H1 (cell line): Measurements from ENCODE around the gene LRRC55. TPM values are rescaled to one million over a fixed set of nuclear protein-coding genes. Genes with fewer than 3 reads are reported as not detected.

ENCODE experiments used
- CTCF ChIA-PET: fragments of 300-600 bp; sonication (Branson Sonifier 250); formaldehyde crosslinking; loops from one replicate; lab custom pipeline; 2021; ENCODE audit not compliant: partially characterized antibody; lab: Charles Lee
- POLR2A ChIA-PET: fragments of 300-600 bp; sonication (Branson Sonifier 250); formaldehyde crosslinking; loops from one replicate; lab custom pipeline; 2021; ENCODE audit warnings: inconsistent platforms; ENCODE audit not compliant: partially characterized antibody; lab: Charles Lee
- DNase-seq, 2 experiments: peaks; one replicate each; pipeline versions ENCODE4 v3.0.0 to v3.0.0-alpha.2; 2010 to 2022; ENCODE audit warnings: low spot score in 2 of 2, low read depth in 1 of 2, mixed read lengths in 1 of 2
- FAIRE-seq: peaks from 2 replicates; lab custom pipeline; 2011; peaks lifted over from hg19 to GRCh38; lab: Jason Lieb, UNC
- H2AFZ ChIP-seq: 2 replicates; pipeline ENCODE4 v1.8.1; 2012; ENCODE audit warnings: low read length, inconsistent platforms
- H2AK5ac ChIP-seq: 2 replicates; pipeline ENCODE4 v1.6.1; 2013; ENCODE audit warnings: low read depth, low read length
- H2BK120ac ChIP-seq: replicated peaks from 2 replicates; pipeline ENCODE3; 2013; ENCODE audit warnings: low read depth, low read length, inconsistent platforms
- H2BK12ac ChIP-seq: 2 replicates; pipeline ENCODE4 v1.6.1; 2013; ENCODE audit warnings: low read depth, low read length
- H2BK15ac ChIP-seq: 2 replicates; pipeline ENCODE4 v1.6.1; 2013; ENCODE audit warnings: low read length
- H2BK20ac ChIP-seq: 2 replicates; pipeline ENCODE4 v1.6.1; 2013; ENCODE audit warnings: low read length
- H2BK5ac ChIP-seq: 2 replicates; pipeline ENCODE4 v1.6.1; 2013; ENCODE audit warnings: low read depth, low read length
- H3K14ac ChIP-seq: 2 replicates; pipeline ENCODE4 v1.6.1; 2013; ENCODE audit warnings: inconsistent platforms; ENCODE audit not compliant: insufficient read length
- H3K18ac ChIP-seq: 2 replicates; pipeline ENCODE4 v1.6.1; 2013; ENCODE audit warnings: low read length; ENCODE audit errors: extremely low read depth
- H3K23ac ChIP-seq: 2 replicates; pipeline ENCODE4 v1.6.1; 2013; ENCODE audit warnings: inconsistent platforms; ENCODE audit not compliant: insufficient read length
- H3K23me2 ChIP-seq: 2 replicates; pipeline ENCODE4 v1.6.1; 2013; ENCODE audit warnings: low read depth, low read length
- H3K27ac ChIP-seq: 2 replicates; pipeline ENCODE4 v1.6.1; 2011; ENCODE audit warnings: low read depth, low read length, inconsistent platforms
- H3K27me3 ChIP-seq, 4 experiments: replicated peaks in 1 of 4; 1 replicate in 1 of 4; 2 replicates in 3 of 4; pipeline versions ENCODE4 v1.6.1 to v1.8.1; 2011 to 2013; ENCODE audit warnings: low read length in 3 of 4, mild to moderate bottlenecking in 3 of 4, inconsistent platforms in 2 of 4, mixed read lengths in 2 of 4, moderate library complexity in 1 of 4; ENCODE audit not compliant: control insufficient read depth in 3 of 4, insufficient read depth in 3 of 4; ENCODE audit errors: extremely low read depth in 1 of 4
- H3K36me3 ChIP-seq, 4 experiments: 2 replicates each; pipeline versions ENCODE4 v1.6.1 to v1.8.1; 2011 to 2013; ENCODE audit warnings: mild to moderate bottlenecking in 4 of 4, low read length in 3 of 4, moderate library complexity in 2 of 4, control low read depth in 1 of 4, inconsistent platforms in 1 of 4; ENCODE audit not compliant: insufficient read depth in 4 of 4, control insufficient read depth in 2 of 4
- H3K4ac ChIP-seq: replicated peaks from 2 replicates; pipeline ENCODE3; 2013; ENCODE audit warnings: low read length, low read depth, mixed read lengths, inconsistent platforms; ENCODE audit not compliant: insufficient read length
- H3K4me1 ChIP-seq, 4 experiments: replicated peaks in 1 of 4; 1 replicate in 1 of 4; 2 replicates in 3 of 4; pipeline versions ENCODE4 v1.6.1 to v1.8.1; 2011 to 2013; ENCODE audit warnings: low read length in 3 of 4, inconsistent platforms in 2 of 4, mixed read lengths in 1 of 4; ENCODE audit not compliant: insufficient read depth in 4 of 4, control insufficient read depth in 3 of 4
- H3K4me2 ChIP-seq, 2 experiments: 2 replicates each; pipeline versions ENCODE4 v1.6.1 to v1.8.1; 2011 to 2013; ENCODE audit warnings: low read depth in 2 of 2, low read length in 2 of 2, control low read depth in 1 of 2, inconsistent platforms in 1 of 2, mild to moderate bottlenecking in 1 of 2; ENCODE audit not compliant: insufficient read depth in 1 of 2
- H3K4me3 ChIP-seq, 4 experiments: fragments of 200-600, 300-600 bp in 1 of 4; sonication (generic), shearing (Covaris generic), sonication (Bioruptor Twin) in 1 of 4; 2 replicates each; pipeline versions ENCODE4 v1.5.1 to v1.8.1; 2011 to 2016; ENCODE audit warnings: low read length in 4 of 4, low read depth in 3 of 4, control low read depth in 2 of 4, inconsistent platforms in 2 of 4, mild to moderate bottlenecking in 2 of 4, mixed read lengths in 1 of 4, moderate library complexity in 1 of 4; ENCODE audit not compliant: insufficient read depth in 2 of 4; ENCODE audit errors: extremely low read depth in 1 of 4
- H3K56ac ChIP-seq: replicated peaks from 2 replicates; pipeline ENCODE3; 2013; ENCODE audit warnings: low read depth, mild to moderate bottlenecking, mixed read lengths, low read length, inconsistent platforms; ENCODE audit not compliant: insufficient read length
- H3K79me1 ChIP-seq: 2 replicates; pipeline ENCODE4 v1.6.1; 2013; ENCODE audit warnings: low read depth, low read length, control low read depth
- H3K79me2 ChIP-seq, 2 experiments: 2 replicates each; pipeline versions ENCODE4 v1.6.1 to v1.8.1; 2012 to 2013; ENCODE audit warnings: low read length in 2 of 2, mild to moderate bottlenecking in 2 of 2, inconsistent platforms in 1 of 2; ENCODE audit not compliant: insufficient read depth in 2 of 2, control insufficient read depth in 1 of 2
- H3K9ac ChIP-seq, 4 experiments: replicated peaks in 1 of 4; 1 replicate in 1 of 4; 2 replicates in 3 of 4; pipeline versions ENCODE4 v1.6.1 to v1.8.1; 2011 to 2013; ENCODE audit warnings: low read depth in 3 of 4, low read length in 3 of 4, control low read depth in 2 of 4, mild to moderate bottlenecking in 2 of 4, moderate library complexity in 2 of 4, inconsistent platforms in 1 of 4; ENCODE audit errors: extremely low read depth in 1 of 4
- H3K9me3 ChIP-seq, 2 experiments: 2 replicates each; pipeline versions ENCODE4 v1.6.1 to v1.8.1; 2012 to 2013; ENCODE audit warnings: mild to moderate bottlenecking in 2 of 2, moderate library complexity in 2 of 2, control low read depth in 1 of 2, inconsistent platforms in 1 of 2, low read depth in 1 of 2, low read length in 1 of 2, mixed read lengths in 1 of 2; ENCODE audit not compliant: insufficient read depth in 2 of 2
- H4K20me1 ChIP-seq, 2 experiments: replicated peaks in 1 of 2; 2 replicates each; pipeline versions ENCODE3 to v1.8.1; 2011 to 2013; ENCODE audit warnings: inconsistent platforms in 2 of 2, low read length in 2 of 2, mild to moderate bottlenecking in 1 of 2; ENCODE audit not compliant: insufficient read depth in 2 of 2, control insufficient read depth in 1 of 2
- H4K5ac ChIP-seq: 2 replicates; pipeline ENCODE4 v1.6.1; 2013; ENCODE audit warnings: low read length, low read depth, mixed read lengths, inconsistent platforms; ENCODE audit not compliant: insufficient read length
- H4K8ac ChIP-seq: 2 replicates; pipeline ENCODE4 v1.8.0; 2013; ENCODE audit warnings: mild to moderate bottlenecking, moderate library complexity, low read length, inconsistent platforms; ENCODE audit not compliant: insufficient read depth; ENCODE audit errors: extremely low read depth
- H4K91ac ChIP-seq: replicated peaks from 2 replicates; pipeline ENCODE3; 2013; ENCODE audit warnings: low read length, mixed read lengths, inconsistent platforms; ENCODE audit not compliant: insufficient read length
- CHD1 ChIP-seq: IDR thresholded peaks from 2 replicates; pipeline ENCODE4 v1.6.1; 2012; ENCODE audit warnings: low read depth, low read length, improper control_type of control experiment
- GTF2F1 ChIP-seq: IDR thresholded peaks from 2 replicates; pipeline ENCODE4 v1.6.1; 2012; ENCODE audit warnings: low read depth, low read length, improper control_type of control experiment, borderline replicate concordance
- HDAC6 ChIP-seq: IDR thresholded peaks from one replicate; pipeline ENCODE4 v1.7.1; 2012; ENCODE audit warnings: low read depth, mild to moderate bottlenecking, inconsistent platforms, low read length, moderate library complexity
- MAFK ChIP-seq: IDR thresholded peaks from 2 replicates; pipeline ENCODE4 v1.6.1; 2012; ENCODE audit warnings: low read depth, mild to moderate bottlenecking, improper control_type of control experiment, low read length
- POU5F1 ChIP-seq: IDR thresholded peaks from 2 replicates; pipeline ENCODE4 v1.6.1; 2011; ENCODE audit warnings: low read depth, mild to moderate bottlenecking, low read length, moderate library complexity
- WGBS, 2 experiments: shearing (Covaris generic) in 1 of 2; methylation state at CpG; one replicate each; pipeline versions ENCODE4 v1.1.6 to v1.1.7; 2013 to 2015; ENCODE audit warnings: low lambda C conversion rate in 2 of 2, mixed read lengths in 2 of 2, inconsistent platforms in 1 of 2, low coverage in 1 of 2, missing lambda C conversion rate in 1 of 2; ENCODE audit not compliant: insufficient replicate concordance in 2 of 2, insufficient coverage in 1 of 2, insufficient read length in 1 of 2; ENCODE audit errors: extremely low coverage in 1 of 2, missing lambda C conversion rate in 1 of 2; 5-methylcytosine and 5-hydroxymethylcytosine counted together
- polyA plus RNA-seq, 7 experiments: library from polyadenylated mRNA; depleted of rRNA in 3 of 7; stranded (reverse) in 5 of 7; unstranded in 2 of 7; fragments of >200 nt in 5 of 7; fragments of 200-250 nt in 2 of 7; gene quantifications; 1 replicate in 5 of 7; 2 replicates in 1 of 7; 4 replicates in 1 of 7; pipeline versions ENCODE4 v1.2.1 to v1.2.3, GENCODE V29; 2011 to 2013; ENCODE audit warnings: missing spikeins in 2 of 7, mixed read lengths in 2 of 7
- total RNA-seq: library from RNA; stranded (reverse); fragmentation: NEBNext Ultra II Directional; extraction: Animal tissue kit (Norgen Biotek cat#: 25700); gene quantifications from 2 replicates; pipeline ENCODE4 v1.2.1, GENCODE V29; 2021
- TF ChIP-seq, protein P1 (sequence below): IDR thresholded peaks from 2 replicates; pipeline ENCODE4 v1.6.1; 2012; ENCODE audit warnings: low read length, inconsistent platforms

LRRC55 gene
- total and polyA plus RNA-seq, 2 of the 8 experiments (the other 6 are each of a cell fraction or from before 2014, with no cell fraction given): 0.62 to 1.1 TPM

DNA sequence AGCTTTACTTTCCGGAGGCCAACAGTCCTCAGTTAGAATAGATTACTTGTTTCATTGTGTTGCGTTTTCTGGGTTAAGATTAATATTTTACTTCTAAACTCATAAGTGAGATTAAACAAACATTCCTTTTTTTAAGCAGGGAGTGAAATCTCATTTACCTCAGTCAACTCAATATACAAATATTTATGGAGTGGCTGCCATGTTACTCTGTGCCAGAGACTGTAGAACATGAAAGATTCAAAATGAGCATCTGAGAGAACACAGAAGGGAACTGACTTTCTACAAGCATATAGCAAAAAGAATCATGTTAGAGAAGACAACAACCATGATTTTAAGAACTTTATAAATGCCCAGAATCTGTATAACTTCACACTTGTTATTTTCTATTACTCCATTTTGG, 3.4 kb upstream of the LRRC55 start:
- Histone ChIP-seq H3K4ac (no peak overlapping the region), H2BK5ac (no peak overlapping the region), H3K18ac (no peak overlapping the region), H3K9ac (no peak overlapping the region), H3K79me1 (no peaks in the 10 kb centered on the region), H3K4me1 (peaks cover 0 to 6% (median 3%) of the 10 kb centered on the region in 4 experiments; a peak in 5 of 7 replicates), H4K8ac (no peak overlapping the region; the same call in 1 of the 2 replicates), H3K9me3 (no peaks in the 10 kb centered on the region), H3K23me2 (peaks cover 9% of the 10 kb centered on the region), H2BK15ac (no peak overlapping the region), H4K91ac (no peak overlapping the region), H2BK120ac (no peak overlapping the region), H2BK12ac (no peak overlapping the region), H3K14ac (no peak overlapping the region)
- no peak for DNase-seq
- WGBS, 2 experiments: 61% methylated on average over 2 of the region's 2 CpGs; no CpG with 5 or more reads in 1 of the 2 experiments
- POLR2A ChIA-PET: interaction anchor here (1.1 kb wide), 1 partner anchor 40 kb away, joined by 3 read pairs; no protein-coding TSS in a partner anchor
- TF ChIP-seq MAFK (no peak), GTF2F1 (no peak), CHD1 (no peak), POU5F1 (no peak), HDAC6 (no peak)
- TF ChIP-seq, protein P1, sequence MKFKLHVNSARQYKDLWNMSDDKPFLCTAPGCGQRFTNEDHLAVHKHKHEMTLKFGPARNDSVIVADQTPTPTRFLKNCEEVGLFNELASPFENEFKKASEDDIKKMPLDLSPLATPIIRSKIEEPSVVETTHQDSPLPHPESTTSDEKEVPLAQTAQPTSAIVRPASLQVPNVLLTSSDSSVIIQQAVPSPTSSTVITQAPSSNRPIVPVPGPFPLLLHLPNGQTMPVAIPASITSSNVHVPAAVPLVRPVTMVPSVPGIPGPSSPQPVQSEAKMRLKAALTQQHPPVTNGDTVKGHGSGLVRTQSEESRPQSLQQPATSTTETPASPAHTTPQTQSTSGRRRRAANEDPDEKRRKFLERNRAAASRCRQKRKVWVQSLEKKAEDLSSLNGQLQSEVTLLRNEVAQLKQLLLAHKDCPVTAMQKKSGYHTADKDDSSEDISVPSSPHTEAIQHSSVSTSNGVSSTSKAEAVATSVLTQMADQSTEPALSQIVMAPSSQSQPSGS: no peak
- TF ChIP-seq, all 59 proteins: peak for 0
- Histone ChIP-seq H3K79me2 (no peaks in the 10 kb centered on the region), H2AK5ac (no peak overlapping the region), H2AFZ (no peak overlapping the region), H3K23ac (no peak overlapping the region), H3K36me3 (no peaks in the 10 kb centered on the region), H3K27ac (no peak overlapping the region), H4K5ac (no peak overlapping the region), H2BK20ac (no peak overlapping the region), H3K4me3 (no peak overlapping the region), H3K4me2 (no peak overlapping the region), H4K20me1 (no peaks in the 10 kb centered on the region), H3K27me3 (peaks cover 3 to 27% (median 23%) of the 10 kb centered on the region in 4 experiments), H3K56ac (no peak overlapping the region)
- FAIRE-seq: no peak
- CTCF ChIA-PET: interaction anchor here (1.0 to 1.8 kb wide), 3 partner anchors 11 to 70 kb away, joined by 3 to 8 read pairs (median 3); no protein-coding TSS in a partner anchor
